NCI-H446 (cell line): ENCODE results near the gene AUNIP.

Experiments used
- DNase-seq, 2 experiments: peaks; one replicate each; lab custom pipeline; 2025; lab: John Stamatoyannopoulos, UW

The AUNIP gene

GRCh38 chr1:25888426-25888987, 29.2 kb upstream of the AUNIP start:
- no peak for DNase-seq

GRCh38 chr1:25885602-25886001, 26.3 kb upstream of the AUNIP start:
- no peak for DNase-seq

- no peak for DNase-seq
Observed at GRCh38 chr1:25881266-25881665, 22.0 kb upstream of the AUNIP start.

- no peak for DNase-seq
Observed at GRCh38 chr1:25880518-25880917, 21.3 kb upstream of the AUNIP start.

GRCh38 chr1:25879675-25880074, 20.4 kb upstream of the AUNIP start:
- DNase-seq: no peak

- no peak for DNase-seq
Observed at GRCh38 chr1:25878690-25879089, 19.4 kb upstream of the AUNIP start.

GRCh38 chr1:25877155-25877554, 17.9 kb upstream of the AUNIP start:
- DNase-seq: no peak

GRCh38 chr1:25876693-25877077, 17.4 kb upstream of the AUNIP start:
- DNase-seq: no peak

- DNase-seq: no peak
Observed at GRCh38 chr1:25875856-25876692, 16.8 kb upstream of the AUNIP start.

- no peak for DNase-seq
Observed at GRCh38 chr1:25875154-25875855, 16.0 kb upstream of the AUNIP start, which contains the start of gene PAQR7. Gene PAQR7 (minus strand): TSS chr1:25875708. CDS start chr1:25863839, 11,869 bp downstream.

GRCh38 chr1:25874635-25875153, 15.4 kb upstream of the AUNIP start:
- DNase-seq: no peak

GRCh38 chr1:25874209-25874608, 15.0 kb upstream of the AUNIP start:
- DNase-seq: no peak

- DNase-seq: no peak
Observed at GRCh38 chr1:25873120-25873519, 13.9 kb upstream of the AUNIP start.

- DNase-seq: no peak
Observed at GRCh38 chr1:25872713-25873112, 13.5 kb upstream of the AUNIP start.

- DNase-seq: no peak
Observed at GRCh38 chr1:25871704-25872494, 12.6 kb upstream of the AUNIP start.

GRCh38 chr1:25871086-25871703, 11.9 kb upstream of the AUNIP start:
- no peak for DNase-seq

GRCh38 chr1:25870614-25871013, 11.4 kb upstream of the AUNIP start:
- DNase-seq: no peak

- no peak for DNase-seq
Observed at GRCh38 chr1:25869909-25870606, 10.8 kb upstream of the AUNIP start.

- no peak for DNase-seq
Observed at GRCh38 chr1:25867210-25867991, 8.1 kb upstream of the AUNIP start.

GRCh38 chr1:25866288-25866687, 7.0 kb upstream of the AUNIP start:
- no peak for DNase-seq
